Natural killer cell treated with Interleukin-12 subunit alpha and Interleukin-12 subunit beta and Interleukin-15 and Interleukin-18, amount 100 ng/mL, for 72 hours (primary cell): ENCODE results near the gene UBASH3A. TPM values are rescaled to one million over a fixed set of nuclear protein-coding genes. Genes with fewer than 3 reads are reported as not detected.
"Not testable (repeated sequence)": the region's sequence is repeated elsewhere in the genome, so short reads cannot be mapped to it uniquely, and the experiment has no call there.

Source experiments
- ATAC-seq, 2 donors: fragments of 150-1000 bp; cut with Tn5 transposase in 1 of 2; sonication (Bioruptor Pico), chemical (Tn5 transposase) in 1 of 2; 2 replicates each; pipeline ENCODE4 v1.10.0; 2021
- DNase-seq: peaks from one replicate; pipeline ENCODE4 v3.0.0; 2022; ENCODE audit warnings: low spot score
- H3K27ac Mint-ChIP-seq, 2 donors: 1 replicate in 1 of 2; 2 replicates in 1 of 2; pipeline ENCODE4 v1.8.0; 2022; ENCODE audit warnings: mixed read lengths in 2 of 2, mild to moderate bottlenecking in 1 of 2, moderate library complexity in 1 of 2
- H3K27me3 Mint-ChIP-seq, 2 donors: 1 replicate in 1 of 2; 2 replicates in 1 of 2; pipeline ENCODE4 v1.8.0; 2022; ENCODE audit warnings: mixed read lengths in 2 of 2
- H3K36me3 Mint-ChIP-seq: one replicate; pipeline ENCODE4 v1.8.0; 2022; ENCODE audit warnings: mixed read lengths
- H3K4me1 Mint-ChIP-seq, 2 donors: 1 replicate in 1 of 2; 2 replicates in 1 of 2; pipeline ENCODE4 v1.8.0; 2022; ENCODE audit warnings: low read depth in 2 of 2, mixed read lengths in 2 of 2, mild to moderate bottlenecking in 1 of 2
- H3K4me3 Mint-ChIP-seq: one replicate; pipeline ENCODE4 v1.8.0; 2022; ENCODE audit warnings: mixed read lengths
- H3K9me3 Mint-ChIP-seq: 2 replicates; pipeline ENCODE4 v1.8.0; 2022; ENCODE audit warnings: mixed read lengths
- total RNA-seq, 2 donors: library from RNA; stranded (reverse); gene quantifications; one replicate each; pipeline ENCODE4 v1.2.3, GENCODE V29; 2022

The UBASH3A gene
- total RNA-seq, 2 donors from 2014 or later: 1.7 to 9.2 TPM

DNA sequence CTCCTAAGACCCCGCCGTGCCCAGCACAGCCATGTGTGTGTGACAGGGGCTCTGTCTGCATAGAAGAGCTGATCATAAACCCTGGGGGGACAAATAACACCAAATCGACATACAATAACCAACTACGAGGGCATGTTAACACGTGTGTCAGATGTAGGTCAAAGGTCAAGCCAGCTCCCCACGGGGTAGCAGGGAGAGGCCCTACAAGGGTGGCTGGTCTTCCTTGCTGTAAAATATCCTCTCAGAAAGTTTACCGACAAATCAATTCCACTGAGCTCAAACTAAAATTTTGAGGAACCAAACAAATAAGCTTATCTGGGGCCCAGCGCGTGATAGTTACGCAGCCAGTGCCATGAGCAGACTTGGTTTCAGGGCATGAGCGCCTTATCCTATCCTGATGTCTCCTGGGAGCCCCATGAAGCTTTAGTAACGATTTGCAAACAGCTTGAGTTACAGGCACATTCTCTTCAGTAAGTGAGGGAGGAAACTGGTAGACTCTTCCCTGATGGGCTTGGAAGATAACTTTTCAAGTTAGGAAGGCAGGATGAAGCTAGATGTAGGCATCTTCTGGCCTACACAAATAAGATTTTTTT is 5.2 kb upstream of the UBASH3A start:
- H3K9me3 Mint-ChIP-seq: no peaks in the 10 kb centered on the region
- DNase-seq (no peak), ATAC-seq (no peak)
- no peak overlapping the region for H3K4me3 Mint-ChIP-seq
- peaks cover 5% of the 10 kb centered on the region for H3K36me3 Mint-ChIP-seq
- no peak overlapping the region for H3K27ac Mint-ChIP-seq
- H3K27me3 Mint-ChIP-seq: peaks cover 5 to 33% of the 10 kb centered on the region in 2 donors
- H3K4me1 Mint-ChIP-seq: peaks cover 14 to 20% of the 10 kb centered on the region in 2 donors

DNA sequence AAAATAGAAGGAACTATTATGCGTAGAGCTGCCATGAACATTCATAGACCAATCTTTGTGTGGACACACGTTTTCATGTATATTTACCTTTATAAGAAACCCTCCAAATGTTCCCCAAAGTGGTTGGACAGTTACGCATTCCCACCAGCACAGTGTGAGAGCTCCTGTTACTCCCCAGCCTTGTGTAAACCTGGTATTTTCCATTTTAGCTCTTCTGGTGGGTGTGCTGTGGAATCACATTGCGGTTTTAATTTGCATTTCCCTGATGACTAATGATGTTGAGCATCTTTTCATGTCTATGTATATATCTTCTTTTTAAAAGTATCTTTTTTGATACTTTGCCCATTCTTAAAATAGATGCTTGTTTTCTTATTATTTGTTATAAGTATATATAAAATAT is 3.2 kb upstream of the UBASH3A start:
- DNase-seq: no peak
- ATAC-seq: no peak
- no peak overlapping the region for H3K27ac Mint-ChIP-seq
- H3K36me3 Mint-ChIP-seq: peaks cover 5% of the 10 kb centered on the region
- no peak overlapping the region for H3K4me3 Mint-ChIP-seq
- H3K27me3 Mint-ChIP-seq: peaks cover 5 to 29% of the 10 kb centered on the region in 2 donors
- peaks cover 17 to 20% of the 10 kb centered on the region in 2 donors for H3K4me1 Mint-ChIP-seq
- no peaks in the 10 kb centered on the region for H3K9me3 Mint-ChIP-seq

DNA sequence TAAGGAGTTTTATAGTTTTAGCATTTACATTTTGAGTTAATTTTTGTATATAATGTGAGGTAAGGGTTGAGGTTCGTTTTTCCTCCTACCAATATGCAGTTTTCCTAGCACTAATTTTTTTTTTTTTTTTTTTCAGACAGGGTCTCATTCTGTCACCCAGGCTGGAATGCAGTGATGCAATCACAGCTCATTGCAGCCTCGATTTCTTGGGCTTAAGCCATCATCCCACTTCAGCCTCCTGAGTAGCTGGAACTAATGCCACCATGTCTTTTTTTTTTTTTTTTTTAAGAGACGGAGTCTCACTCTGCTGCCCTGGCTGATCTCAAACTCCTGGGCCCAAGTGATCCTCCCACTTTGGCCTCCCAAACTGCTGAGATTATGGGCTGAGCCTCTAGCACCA is 2.5 kb upstream of the UBASH3A start:
- Mint-ChIP-seq H3K4me3 (peak overlapping the region; percentile 3), H3K4me1 (peaks cover 18 to 23% of the 10 kb centered on the region in 2 donors), H3K9me3 (no peaks in the 10 kb centered on the region), H3K27ac (peak overlapping the region; percentile 10 to 13), H3K36me3 (peaks cover 5% of the 10 kb centered on the region), H3K27me3 (peaks cover 5 to 30% of the 10 kb centered on the region in 2 donors)
- no peak for DNase-seq
- ATAC-seq: no peak

DNA sequence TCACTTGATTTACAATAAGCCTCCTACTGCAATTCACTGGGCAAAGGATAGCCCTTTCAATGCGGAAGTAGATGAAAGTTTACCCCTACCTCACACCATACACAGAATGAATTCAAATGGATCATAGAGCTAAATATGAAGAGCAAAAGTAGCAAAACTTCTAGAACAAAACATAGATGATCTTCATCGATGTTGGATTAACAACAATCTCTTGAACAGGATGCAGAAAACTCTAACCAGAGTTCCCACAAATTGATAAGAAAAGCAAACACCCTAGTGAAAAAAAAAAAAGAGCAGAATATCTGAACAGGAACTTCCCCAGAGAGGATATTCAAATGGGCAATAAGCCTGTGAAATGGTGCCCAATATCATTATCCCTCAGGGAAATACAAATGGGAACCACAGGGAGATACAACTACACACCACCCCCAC is 1.9 kb upstream of the UBASH3A start:
- peaks cover 18 to 30% of the 10 kb centered on the region in 2 donors for H3K4me1 Mint-ChIP-seq
- H3K36me3 Mint-ChIP-seq: peaks cover 5% of the 10 kb centered on the region
- peak overlapping the region; percentile 10 to 13 for H3K27ac Mint-ChIP-seq
- H3K4me3 Mint-ChIP-seq: peak overlapping the region; percentile 3
- no peaks in the 10 kb centered on the region for H3K9me3 Mint-ChIP-seq
- no peak for ATAC-seq
- peaks cover 5 to 32% of the 10 kb centered on the region in 2 donors for H3K27me3 Mint-ChIP-seq
- no peak for DNase-seq

DNA sequence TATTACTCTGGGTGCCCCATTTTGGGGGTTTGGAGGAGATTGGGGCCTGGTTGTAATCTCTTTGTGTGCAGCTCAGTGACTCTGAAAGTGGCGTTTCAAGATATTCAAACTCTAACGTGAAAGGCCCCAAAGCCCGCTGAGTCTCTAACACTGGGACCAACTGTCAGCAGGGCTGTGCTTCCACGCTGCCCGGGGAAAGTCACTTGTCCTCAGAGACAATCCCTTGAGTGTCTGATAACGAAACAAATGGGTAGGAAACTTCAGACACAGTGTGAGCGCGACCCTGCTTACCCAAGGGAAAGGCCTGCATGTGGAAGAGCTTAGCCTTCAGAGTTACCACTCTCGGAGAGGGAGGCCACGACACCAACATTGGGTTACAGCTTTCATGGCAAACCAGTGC is 837 bp downstream of the UBASH3A start:
- H3K36me3 Mint-ChIP-seq: peaks cover 5% of the 10 kb centered on the region
- DNase-seq (no peak), ATAC-seq (peak in 1 of 2 donors; percentile 10)
- peak overlapping the region; percentile 94 for H3K4me3 Mint-ChIP-seq
- peaks cover 5 to 19% of the 10 kb centered on the region in 2 donors for H3K27me3 Mint-ChIP-seq
- peak overlapping the region; percentile 25 to 93 for H3K27ac Mint-ChIP-seq
- no peaks in the 10 kb centered on the region for H3K9me3 Mint-ChIP-seq
- H3K4me1 Mint-ChIP-seq: peaks cover 14 to 22% of the 10 kb centered on the region in 2 donors

DNA sequence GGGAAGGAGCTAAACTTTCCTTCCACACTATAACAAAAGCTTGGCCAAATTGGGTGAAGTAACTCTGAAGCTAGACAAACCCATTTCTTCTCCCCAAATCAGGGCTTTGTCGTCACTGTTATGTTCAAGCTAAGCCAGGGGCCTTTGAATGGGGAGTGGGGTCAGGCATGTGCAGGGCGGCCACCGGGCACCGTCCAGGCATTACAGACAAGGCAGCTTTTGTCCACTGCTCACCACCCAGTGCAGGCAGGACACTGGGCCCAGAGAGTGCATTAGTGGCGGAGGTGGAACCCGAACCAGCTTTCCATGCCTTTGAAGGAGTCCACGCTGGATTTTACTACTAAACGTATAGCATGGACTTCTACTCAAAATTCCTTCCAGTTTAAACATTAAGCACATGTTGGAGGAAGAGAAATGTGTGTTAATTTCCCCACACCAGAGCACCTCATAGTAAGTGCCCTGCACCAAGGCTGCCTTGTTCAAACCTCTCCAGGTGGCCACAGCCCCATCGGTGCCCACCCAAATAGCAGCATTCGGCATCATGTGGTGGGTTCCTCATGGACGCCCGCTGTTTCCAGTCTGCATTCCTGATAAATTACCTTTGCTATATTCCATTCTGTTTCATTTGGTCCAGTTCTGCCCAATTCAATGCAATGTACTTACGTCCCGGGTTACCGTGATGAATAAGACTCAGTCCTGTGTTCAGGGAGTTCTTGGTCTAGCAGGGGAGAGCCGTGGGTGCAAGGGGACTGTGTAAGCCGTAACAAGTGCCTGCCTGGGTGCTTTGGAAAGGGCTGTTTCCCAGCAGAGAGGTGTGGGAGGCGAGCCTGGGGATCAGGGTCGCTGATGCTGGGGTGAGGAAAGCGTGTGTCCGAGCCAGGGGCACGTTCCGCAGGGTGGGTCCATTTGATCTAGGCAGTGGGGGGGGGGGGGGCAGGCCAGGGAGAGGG is 1.6 kb downstream of the UBASH3A start:
- H3K4me3 Mint-ChIP-seq: peak overlapping the region; percentile 94
- DNase-seq (no peak), ATAC-seq (peak; percentile 10 to 11)
- H3K27ac Mint-ChIP-seq: peak overlapping the region; percentile 83 to 93
- peaks cover 14 to 22% of the 10 kb centered on the region in 2 donors for H3K4me1 Mint-ChIP-seq
- peaks cover 5 to 23% of the 10 kb centered on the region in 2 donors for H3K27me3 Mint-ChIP-seq
- no peaks in the 10 kb centered on the region for H3K9me3 Mint-ChIP-seq
- peaks cover 5% of the 10 kb centered on the region for H3K36me3 Mint-ChIP-seq

DNA sequence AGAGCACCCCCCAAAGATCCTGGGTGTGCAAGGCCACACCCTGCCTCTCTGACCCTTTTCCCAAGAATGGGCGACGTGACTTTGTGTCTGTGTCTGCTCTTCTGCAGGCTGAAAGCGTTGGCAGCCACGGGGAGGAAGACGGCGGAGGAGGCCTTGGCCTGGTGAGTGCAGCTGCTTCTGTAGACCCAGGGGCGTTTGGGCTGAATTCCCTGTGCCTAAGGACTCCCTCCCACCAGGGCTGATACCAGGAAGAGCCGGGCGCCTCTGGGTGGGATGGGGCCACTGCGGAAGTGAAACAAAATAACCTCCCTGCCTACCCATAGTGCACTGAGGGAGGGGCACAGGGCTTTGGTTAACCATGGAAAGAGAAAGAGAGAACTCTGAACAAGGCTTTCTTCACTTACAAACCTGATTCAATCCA is 2.5 kb downstream of the UBASH3A start:
- peak; percentile 48 to 68 for ATAC-seq
- H3K4me1 Mint-ChIP-seq: peaks cover 14 to 22% of the 10 kb centered on the region in 2 donors

DNA sequence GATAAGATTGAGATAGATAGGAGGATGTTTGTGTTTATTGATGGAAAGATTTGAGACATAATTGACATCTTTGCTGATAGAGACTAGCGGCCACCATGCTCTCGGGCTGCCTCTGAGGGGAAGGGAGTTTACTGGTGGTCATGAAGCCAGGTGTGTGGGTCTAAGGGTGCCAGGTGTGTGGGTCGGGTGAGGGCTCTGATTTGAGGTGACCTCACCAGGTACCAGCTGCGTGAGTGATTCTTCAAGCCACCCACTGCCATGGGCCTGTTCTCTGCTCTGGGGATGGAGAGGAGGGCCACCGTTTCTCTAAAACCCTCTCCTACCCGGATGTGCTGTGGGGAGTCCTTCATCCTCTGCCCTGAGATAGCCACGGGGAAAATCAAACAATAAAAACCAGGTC is 3.2 kb downstream of the UBASH3A start:
- Mint-ChIP-seq H3K4me1 (peaks cover 9 to 16% of the 10 kb centered on the region in 2 donors), H3K9me3 (no peaks in the 10 kb centered on the region), H3K27ac (peak overlapping the region; percentile 80 to 93), H3K36me3 (peaks cover under 1% of the 10 kb centered on the region), H3K4me3 (peak overlapping the region; percentile 94), H3K27me3 (peaks cover under 1 to 18% of the 10 kb centered on the region in 2 donors)
- ATAC-seq (no peak), DNase-seq (no peak)

More for the DNA sequence above, 2.5 kb downstream of the UBASH3A start:
- no peak for DNase-seq
- H3K4me3 Mint-ChIP-seq: peak overlapping the region; percentile 94
- H3K9me3 Mint-ChIP-seq: no peaks in the 10 kb centered on the region
- H3K27me3 Mint-ChIP-seq: peaks cover 5 to 23% of the 10 kb centered on the region in 2 donors
- peak overlapping the region; percentile 80 to 93 for H3K27ac Mint-ChIP-seq
- peaks cover 5% of the 10 kb centered on the region for H3K36me3 Mint-ChIP-seq

DNA sequence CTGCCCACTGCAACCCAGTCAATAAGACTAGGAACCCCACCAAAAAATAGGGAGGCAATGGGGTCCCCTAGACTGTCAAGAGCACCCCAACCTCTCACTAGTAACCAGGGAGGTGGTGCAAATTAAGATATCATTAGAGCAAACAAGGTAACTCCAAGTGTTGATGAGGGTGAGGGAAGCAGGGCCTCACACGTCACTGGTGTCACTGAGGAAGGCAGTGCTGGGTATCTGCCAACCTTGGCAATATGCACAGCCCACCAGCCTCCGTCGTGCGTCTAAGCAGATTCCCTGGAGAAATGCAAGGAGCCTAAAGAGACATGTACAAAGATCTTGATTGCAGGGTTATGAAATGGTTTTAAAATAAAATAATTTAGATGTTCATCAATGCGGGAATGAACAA is 3.8 kb downstream of the UBASH3A start:
- H3K4me3 Mint-ChIP-seq: peak overlapping the region; percentile 94
- H3K9me3 Mint-ChIP-seq: no peaks in the 10 kb centered on the region
- peaks cover 0 to 16% of the 10 kb centered on the region in 2 donors for H3K27me3 Mint-ChIP-seq
- peak overlapping the region in 1 of 2 donors; percentile 93 for H3K27ac Mint-ChIP-seq
- no peak for ATAC-seq
- no peak for DNase-seq
- peaks cover 8 to 12% of the 10 kb centered on the region in 2 donors for H3K4me1 Mint-ChIP-seq
- no peaks in the 10 kb centered on the region for H3K36me3 Mint-ChIP-seq

DNA sequence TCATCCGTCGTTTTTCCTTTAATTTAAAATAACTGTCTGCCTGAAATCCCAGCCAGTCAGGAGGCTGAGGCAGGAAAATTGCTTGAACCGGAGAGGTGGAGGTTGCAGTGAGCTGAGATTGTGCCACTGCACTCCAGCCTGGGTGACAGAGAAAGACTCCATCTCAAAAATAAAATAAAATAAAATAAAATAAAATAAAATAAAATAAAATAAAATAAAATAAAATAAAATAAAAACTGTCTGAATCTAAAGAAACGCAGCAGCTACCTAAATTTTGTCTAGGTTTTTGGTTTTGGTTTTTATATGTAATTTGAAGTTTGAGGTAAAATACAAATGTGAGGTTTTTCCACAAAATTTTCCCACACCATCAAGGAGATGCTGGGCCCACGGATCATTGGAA is 5.0 kb downstream of the UBASH3A start:
- not testable (repeated sequence) for H3K4me3 Mint-ChIP-seq, H3K9me3 Mint-ChIP-seq, DNase-seq, H3K27ac Mint-ChIP-seq, H3K36me3 Mint-ChIP-seq, ATAC-seq
- Mint-ChIP-seq H3K4me1 (peaks cover 3 to 17% of the 10 kb centered on the region in 2 donors), H3K27me3 (peaks cover 0 to 13% of the 10 kb centered on the region in 2 donors)

DNA sequence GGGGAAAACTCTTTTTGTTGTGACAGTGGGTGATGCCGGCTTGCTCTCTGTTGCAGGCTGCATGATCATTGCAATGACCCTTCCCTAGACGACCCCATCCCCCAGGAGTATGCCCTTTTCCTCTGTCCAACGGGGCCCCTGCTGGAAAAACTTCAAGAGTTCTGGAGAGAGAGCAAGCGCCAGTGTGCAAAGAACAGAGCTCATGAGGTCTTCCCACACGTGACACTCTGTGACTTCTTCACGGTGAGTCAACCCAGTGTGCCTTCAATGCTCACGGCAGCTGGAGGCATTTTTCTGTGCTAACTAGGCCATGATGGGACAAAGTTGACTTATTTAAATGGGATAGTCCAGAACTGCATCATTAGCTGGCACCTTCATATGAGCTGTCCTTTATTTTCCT is 5.7 kb downstream of the UBASH3A start:
- no peak for ATAC-seq
- Mint-ChIP-seq H3K4me3 (no peak overlapping the region), H3K27ac (peak overlapping the region; percentile 15 to 32), H3K4me1 (peaks cover 3 to 23% of the 10 kb centered on the region in 2 donors), H3K27me3 (peaks cover 0 to 13% of the 10 kb centered on the region in 2 donors), H3K9me3 (no peaks in the 10 kb centered on the region), H3K36me3 (no peaks in the 10 kb centered on the region)
- DNase-seq: no peak

DNA sequence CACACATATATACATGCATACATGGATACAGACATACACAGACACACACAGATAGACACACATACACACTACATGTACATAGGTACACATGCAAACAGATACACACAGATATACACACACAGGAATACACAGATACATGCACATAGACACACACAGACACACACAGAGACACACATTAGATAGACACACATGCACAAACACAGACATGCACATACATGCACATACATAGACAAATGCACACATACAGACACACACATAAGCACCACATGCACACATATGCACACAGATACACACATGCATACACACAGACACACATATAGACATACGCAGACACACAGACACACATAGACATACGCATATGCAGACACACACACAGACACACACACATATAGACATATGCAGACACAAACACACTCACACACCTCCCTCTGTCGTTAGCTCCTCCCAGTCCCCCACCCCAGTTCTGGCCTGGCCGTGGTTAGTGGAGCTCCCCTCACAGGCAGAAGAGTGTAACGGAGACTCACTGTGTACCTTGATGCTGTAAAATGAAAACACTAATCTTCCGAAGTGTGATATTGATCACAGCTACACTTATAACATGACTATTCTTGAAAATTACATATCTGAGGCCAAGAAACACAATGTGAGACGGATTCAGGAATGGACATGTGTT is 7.6 kb downstream of the UBASH3A start:
- ATAC-seq (no peak), DNase-seq (no peak)
- Mint-ChIP-seq H3K27ac (no peak overlapping the region), H3K27me3 (peaks cover 0 to 9% of the 10 kb centered on the region in 2 donors), H3K36me3 (no peaks in the 10 kb centered on the region), H3K4me3 (no peak overlapping the region), H3K9me3 (no peaks in the 10 kb centered on the region), H3K4me1 (peaks cover 8 to 29% of the 10 kb centered on the region in 2 donors)

DNA sequence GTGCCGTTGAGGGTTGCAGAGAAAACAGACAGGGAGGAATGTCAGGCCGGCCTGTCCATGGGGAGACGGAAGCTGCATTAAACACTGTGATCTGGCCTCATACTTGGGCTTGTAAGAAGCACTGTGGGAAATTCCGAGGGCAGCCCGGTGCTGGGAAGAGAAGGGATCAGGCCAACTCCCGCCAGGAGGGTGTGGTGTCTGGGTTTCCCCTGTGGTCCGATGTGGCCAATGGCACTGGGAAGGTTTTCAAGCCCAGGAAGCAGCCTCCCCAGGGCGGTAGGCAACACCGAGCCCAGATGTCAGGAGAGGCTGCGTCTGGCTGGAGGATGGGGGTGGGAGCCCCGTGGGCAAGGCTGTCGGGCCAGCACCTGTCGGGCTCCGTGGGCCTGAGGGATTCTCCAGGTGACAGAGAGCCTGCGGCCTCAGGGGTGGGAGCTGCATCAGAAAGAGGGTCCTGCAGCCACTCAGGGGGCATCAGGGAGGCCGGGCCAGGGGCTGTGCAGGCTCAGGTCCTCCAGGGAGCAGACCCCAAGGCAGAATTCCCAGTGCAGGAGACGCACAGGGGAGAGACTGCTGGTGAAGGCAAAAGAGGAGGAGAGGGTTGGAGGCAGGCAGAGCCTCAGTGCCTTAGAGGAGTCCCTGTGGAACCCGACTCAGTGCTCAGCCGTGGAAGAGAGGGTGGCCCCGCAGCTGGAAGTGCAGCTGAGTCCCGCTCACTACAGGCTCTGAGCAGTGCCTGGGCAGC is 8.4 kb downstream of the UBASH3A start:
- peaks cover 10 to 30% of the 10 kb centered on the region in 2 donors for H3K4me1 Mint-ChIP-seq
- no peak for ATAC-seq
- H3K36me3 Mint-ChIP-seq: no peaks in the 10 kb centered on the region
- no peak overlapping the region for H3K27ac Mint-ChIP-seq
- H3K4me3 Mint-ChIP-seq: no peak overlapping the region
- no peaks in the 10 kb centered on the region for H3K9me3 Mint-ChIP-seq
- DNase-seq: no peak
- peaks cover 0 to 4% of the 10 kb centered on the region in 2 donors for H3K27me3 Mint-ChIP-seq
